ENCODE measurements around the gene CREB3L2. TPM values are rescaled to one million over a fixed set of nuclear protein-coding genes. Genes with fewer than 3 reads are reported as not detected.
A peak's percentile ranks its signal among the peaks of the same experiment; 100 is the strongest.

Gene CREB3L2
- total and polyA plus RNA-seq, 2 of the 8 experiments (the other 6 are each of a cell fraction or from before 2014, with no cell fraction given): 14.4 to 48.3 TPM

DNA sequence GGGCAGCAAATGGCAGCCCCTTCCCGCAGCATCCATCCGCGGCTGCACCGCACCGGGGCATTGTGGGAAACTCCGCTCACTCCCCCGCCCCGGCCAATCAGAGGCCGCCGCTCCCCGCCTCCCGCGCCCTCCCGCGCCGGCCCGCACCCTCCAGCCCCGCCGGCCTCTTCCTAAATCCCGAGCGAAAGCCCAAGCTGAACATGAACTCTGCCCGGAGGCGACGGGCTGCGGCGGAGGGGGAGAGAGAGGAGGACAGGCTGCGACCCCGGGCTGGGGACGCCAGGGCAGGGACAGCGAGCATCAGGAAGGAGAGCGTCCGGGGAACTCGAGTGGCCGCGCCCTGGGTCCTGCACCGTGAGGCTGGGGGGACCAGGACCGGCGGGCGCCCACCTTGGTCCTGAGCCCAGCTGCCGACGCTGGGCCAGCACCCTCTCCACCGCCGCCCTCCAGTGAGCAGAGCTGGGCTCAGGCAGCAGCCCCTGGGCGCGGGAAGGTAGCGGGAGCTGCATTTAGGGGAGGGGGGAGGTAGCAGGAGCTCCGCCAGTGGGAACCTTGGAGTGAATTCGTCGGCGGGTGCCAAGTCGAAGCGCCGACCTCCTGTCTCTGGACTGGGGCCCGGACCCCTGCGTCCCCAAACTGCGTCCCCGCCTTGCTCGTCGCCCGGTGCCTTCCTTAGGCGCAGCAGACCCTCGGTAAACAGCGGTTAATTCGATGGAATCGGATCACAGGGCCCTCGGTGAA is 154.9 kb downstream of the CREB3L2 start, which contains the start of gene DGKI (continued):
- TF ChIP-seq, protein P1, sequence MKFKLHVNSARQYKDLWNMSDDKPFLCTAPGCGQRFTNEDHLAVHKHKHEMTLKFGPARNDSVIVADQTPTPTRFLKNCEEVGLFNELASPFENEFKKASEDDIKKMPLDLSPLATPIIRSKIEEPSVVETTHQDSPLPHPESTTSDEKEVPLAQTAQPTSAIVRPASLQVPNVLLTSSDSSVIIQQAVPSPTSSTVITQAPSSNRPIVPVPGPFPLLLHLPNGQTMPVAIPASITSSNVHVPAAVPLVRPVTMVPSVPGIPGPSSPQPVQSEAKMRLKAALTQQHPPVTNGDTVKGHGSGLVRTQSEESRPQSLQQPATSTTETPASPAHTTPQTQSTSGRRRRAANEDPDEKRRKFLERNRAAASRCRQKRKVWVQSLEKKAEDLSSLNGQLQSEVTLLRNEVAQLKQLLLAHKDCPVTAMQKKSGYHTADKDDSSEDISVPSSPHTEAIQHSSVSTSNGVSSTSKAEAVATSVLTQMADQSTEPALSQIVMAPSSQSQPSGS (IDR thresholded peaks at IDR 0.05; ENCODE audit: low read length): no peak
- TF ChIP-seq JUN (IDR thresholded peaks at IDR 0.05; ENCODE audit: low read depth, low read length): no peak
- 0 out of 2 replicates have a peak, but pooled peaks have one; percentile 25 for TF ChIP-seq TAF1 (IDR thresholded peaks at IDR 0.05; ENCODE audit: low read depth, low read length)
- TF ChIP-seq BCL11A (IDR thresholded peaks at IDR 0.05; ENCODE audit: low read depth in 2 of 2, low read length in 2 of 2): no peak
- TF ChIP-seq, protein P2, sequence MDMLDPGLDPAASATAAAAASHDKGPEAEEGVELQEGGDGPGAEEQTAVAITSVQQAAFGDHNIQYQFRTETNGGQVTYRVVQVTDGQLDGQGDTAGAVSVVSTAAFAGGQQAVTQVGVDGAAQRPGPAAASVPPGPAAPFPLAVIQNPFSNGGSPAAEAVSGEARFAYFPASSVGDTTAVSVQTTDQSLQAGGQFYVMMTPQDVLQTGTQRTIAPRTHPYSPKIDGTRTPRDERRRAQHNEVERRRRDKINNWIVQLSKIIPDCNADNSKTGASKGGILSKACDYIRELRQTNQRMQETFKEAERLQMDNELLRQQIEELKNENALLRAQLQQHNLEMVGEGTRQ (IDR thresholded peaks at IDR 0.05; ENCODE audit: low read length): no peak
- TF ChIP-seq, protein P3, sequence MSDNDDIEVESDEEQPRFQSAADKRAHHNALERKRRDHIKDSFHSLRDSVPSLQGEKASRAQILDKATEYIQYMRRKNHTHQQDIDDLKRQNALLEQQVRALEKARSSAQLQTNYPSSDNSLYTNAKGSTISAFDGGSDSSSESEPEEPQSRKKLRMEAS (IDR thresholded peaks at IDR 0.05): no peak
- no peak for TF ChIP-seq TEAD4 (IDR thresholded peaks at IDR 0.05; ENCODE audit: low read depth, low read length)
- peak; percentile 72 for TF ChIP-seq ASH2L (IDR thresholded peaks at IDR 0.05; ENCODE audit: low read length)
- TF ChIP-seq CBX8 (IDR thresholded peaks at IDR 0.05; ENCODE audit: borderline replicate concordance, low read depth, low read length): no peak
- no peak for TF ChIP-seq TCF12 (IDR thresholded peaks at IDR 0.05; ENCODE audit: low read depth, low read length)
- no peak for TF ChIP-seq CHD2 (IDR thresholded peaks at IDR 0.05; ENCODE audit: low read length)
- TF ChIP-seq MAFK (IDR thresholded peaks at IDR 0.05; ENCODE audit: low read depth, low read length): no peak
- no peak for TF ChIP-seq CHD1 (IDR thresholded peaks at IDR 0.05; ENCODE audit: low read depth, low read length)
- peak; percentile 88; the same call in 1 of the 2 replicates for TF ChIP-seq KDM1A (IDR thresholded peaks at IDR 0.05; ENCODE audit: borderline replicate concordance, low read length)
- no peak for TF ChIP-seq CTBP2 (IDR thresholded peaks at IDR 0.05; ENCODE audit: borderline replicate concordance, insufficient read depth, insufficient read length, low read length)
- no peak for TF ChIP-seq POLR2A (IDR thresholded peaks at IDR 0.05; ENCODE audit: control extremely low read depth in 1 of 2, low read depth in 2 of 2, low read length in 2 of 2)
- TF ChIP-seq RFX5 (IDR thresholded peaks at IDR 0.05; ENCODE audit: borderline replicate concordance, low read depth, low read length): no peak
- no peak for TF ChIP-seq GTF2F1 (IDR thresholded peaks at IDR 0.05; ENCODE audit: borderline replicate concordance, low read depth, low read length)
- TF ChIP-seq BACH1 (IDR thresholded peaks at IDR 0.05; ENCODE audit: low read length): no peak
- TF ChIP-seq RBBP5 (IDR thresholded peaks at IDR 0.05; ENCODE audit: borderline replicate concordance, low read depth, low read length): peak; percentile 85
- no peak for TF ChIP-seq POLR2AphosphoS5 (IDR thresholded peaks at IDR 0.05; ENCODE audit: low read depth, low read length)
- no peak for TF ChIP-seq GABPA (IDR thresholded peaks at IDR 0.05; ENCODE audit: borderline replicate concordance, insufficient read depth, low read length)
- TF ChIP-seq KDM5A (IDR thresholded peaks at IDR 0.05; ENCODE audit: low read length): no peak
